Measurements from ENCODE around the gene KLK15.

DNA sequence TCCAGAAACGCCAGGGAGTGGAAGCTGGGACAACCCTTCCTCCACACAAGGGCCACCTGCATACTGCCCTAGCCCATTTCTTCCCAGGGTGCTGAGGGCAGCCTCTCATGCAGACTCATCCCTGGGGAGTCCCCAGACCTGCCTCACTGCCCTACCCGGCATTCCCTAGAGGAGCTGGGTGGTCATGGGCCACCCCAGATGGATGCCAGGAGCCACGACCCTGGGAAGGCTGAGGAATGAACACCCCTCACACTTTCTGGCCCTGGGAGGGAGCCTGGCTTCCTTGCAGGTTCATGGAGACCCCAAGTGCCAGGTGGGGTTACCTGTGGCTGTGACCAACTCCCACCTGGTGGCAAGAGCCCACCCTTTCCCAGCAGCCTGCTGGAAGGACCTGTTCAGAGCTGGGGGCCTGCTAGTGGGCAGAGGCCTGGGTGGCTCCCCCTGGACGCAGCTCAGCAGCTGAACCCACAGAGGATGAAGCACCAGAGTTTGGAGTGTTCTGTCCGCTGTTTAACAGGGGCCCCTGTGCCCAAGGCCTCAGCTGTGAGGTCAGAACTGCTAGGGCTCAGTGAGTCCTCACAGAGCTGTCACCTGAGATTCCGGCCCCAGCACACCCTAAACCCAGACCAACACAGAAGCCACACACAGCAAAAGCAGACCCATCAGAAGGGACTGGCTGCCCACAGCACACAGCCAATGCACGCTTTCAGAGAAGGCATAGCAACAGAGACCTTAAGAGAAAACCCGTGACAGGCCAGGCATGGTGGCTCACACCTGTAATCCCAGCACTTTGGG is 36.5 kb downstream of the KLK15 start:
- TF ChIP-seq, protein P1, sequence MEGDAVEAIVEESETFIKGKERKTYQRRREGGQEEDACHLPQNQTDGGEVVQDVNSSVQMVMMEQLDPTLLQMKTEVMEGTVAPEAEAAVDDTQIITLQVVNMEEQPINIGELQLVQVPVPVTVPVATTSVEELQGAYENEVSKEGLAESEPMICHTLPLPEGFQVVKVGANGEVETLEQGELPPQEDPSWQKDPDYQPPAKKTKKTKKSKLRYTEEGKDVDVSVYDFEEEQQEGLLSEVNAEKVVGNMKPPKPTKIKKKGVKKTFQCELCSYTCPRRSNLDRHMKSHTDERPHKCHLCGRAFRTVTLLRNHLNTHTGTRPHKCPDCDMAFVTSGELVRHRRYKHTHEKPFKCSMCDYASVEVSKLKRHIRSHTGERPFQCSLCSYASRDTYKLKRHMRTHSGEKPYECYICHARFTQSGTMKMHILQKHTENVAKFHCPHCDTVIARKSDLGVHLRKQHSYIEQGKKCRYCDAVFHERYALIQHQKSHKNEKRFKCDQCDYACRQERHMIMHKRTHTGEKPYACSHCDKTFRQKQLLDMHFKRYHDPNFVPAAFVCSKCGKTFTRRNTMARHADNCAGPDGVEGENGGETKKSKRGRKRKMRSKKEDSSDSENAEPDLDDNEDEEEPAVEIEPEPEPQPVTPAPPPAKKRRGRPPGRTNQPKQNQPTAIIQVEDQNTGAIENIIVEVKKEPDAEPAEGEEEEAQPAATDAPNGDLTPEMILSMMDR (IDR thresholded peaks at IDR 0.05), result no peak
- TF ChIP-seq POLR2AphosphoS5 (IDR thresholded peaks at IDR 0.05) (no peak), POLR2A (IDR thresholded peaks at IDR 0.05) (no peak), EP300 (IDR thresholded peaks at IDR 0.05; ENCODE audit: low read depth) (no peak)

Data from transverse colon (tissue), 4 donors.